Naive thymus-derived CD4-positive, alpha-beta T cell (primary cell): ENCODE data around the gene EIF4B. TPM values are rescaled to one million over a fixed set of nuclear protein-coding genes. Genes with fewer than 3 reads are reported as not detected.

ENCODE experiments used
- ATAC-seq: fragments of 150-1000 bp; cut with Tn5 transposase; 2 replicates; pipeline ENCODE4 v1.10.0; 2021; ENCODE audit warnings: mild to moderate bottlenecking, moderate library complexity
- CTCF ChIA-PET: fragments of 350-600 bp; sonication (Branson Sonifier 250); formaldehyde crosslinking; loops from one replicate; lab custom pipeline; 2021; ENCODE audit warnings: antibody characterized with exemption; lab: Charles Lee
- POLR2A ChIA-PET: fragments of 350-600 bp; sonication (Branson Sonifier 250); formaldehyde crosslinking; loops from one replicate; lab custom pipeline; 2021; ENCODE audit warnings: antibody characterized with exemption, inconsistent platforms; lab: Charles Lee
- DNase-seq, 9 donors: peaks; one replicate each; pipeline versions ENCODE4 v3.0.0 to v3.0.0-alpha.2; 2020 to 2022; ENCODE audit warnings: mixed read lengths in 1 of 9
- H3K27ac ChIP-seq: one replicate; pipeline ENCODE4 v1.7.0; 2013; ENCODE audit warnings: mild to moderate bottlenecking, low read depth, low read length, moderate library complexity
- H3K27me3 ChIP-seq, 2 donors: one replicate each; pipeline ENCODE4 v1.7.0; 2013; ENCODE audit warnings: low read length in 2 of 2, mild to moderate bottlenecking in 2 of 2, moderate library complexity in 2 of 2; ENCODE audit not compliant: control insufficient read depth in 2 of 2, insufficient read depth in 2 of 2
- H3K36me3 ChIP-seq, 3 experiments: 1 replicate in 2 of 3; 2 replicates in 1 of 3; pipeline ENCODE4 v1.7.0; 2013; ENCODE audit warnings: low read length in 3 of 3, mild to moderate bottlenecking in 3 of 3, moderate library complexity in 1 of 3; ENCODE audit not compliant: insufficient read depth in 3 of 3, control insufficient read depth in 2 of 3
- H3K4me1 ChIP-seq, 2 donors: one replicate each; pipeline ENCODE4 v1.7.0; 2013; ENCODE audit warnings: low read length in 2 of 2, mild to moderate bottlenecking in 2 of 2, moderate library complexity in 1 of 2; ENCODE audit not compliant: control insufficient read depth in 2 of 2, insufficient read depth in 2 of 2
- H3K4me3 ChIP-seq: 2 replicates; pipeline ENCODE4 v1.7.0; 2013; ENCODE audit warnings: mild to moderate bottlenecking, low read length
- H3K9me3 ChIP-seq, 3 experiments: 1 replicate in 2 of 3; 2 replicates in 1 of 3; pipeline ENCODE4 v1.7.0; 2013; ENCODE audit warnings: low read length in 3 of 3; ENCODE audit not compliant: control insufficient read depth in 2 of 3
- H3K27ac Mint-ChIP-seq, 9 donors: one replicate each; pipeline ENCODE4 v1.8.0; 2020 to 2022; ENCODE audit warnings: mixed read lengths in 9 of 9, mild to moderate bottlenecking in 8 of 9, moderate library complexity in 5 of 9, inconsistent platforms in 2 of 9
- H3K27me3 Mint-ChIP-seq, 5 donors: one replicate each; pipeline ENCODE4 v1.8.0; 2021 to 2022; ENCODE audit warnings: mixed read lengths in 5 of 5, mild to moderate bottlenecking in 1 of 5
- H3K36me3 Mint-ChIP-seq, 5 donors: one replicate each; pipeline ENCODE4 v1.8.0; 2020 to 2022; ENCODE audit warnings: mixed read lengths in 5 of 5, mild to moderate bottlenecking in 3 of 5, inconsistent platforms in 1 of 5
- H3K4me1 Mint-ChIP-seq, 7 donors: one replicate each; pipeline ENCODE4 v1.8.0; 2020 to 2022; ENCODE audit warnings: mixed read lengths in 7 of 7, mild to moderate bottlenecking in 3 of 7, inconsistent platforms in 1 of 7
- H3K4me3 Mint-ChIP-seq, 10 donors: one replicate each; pipeline ENCODE4 v1.8.0; 2020 to 2022; ENCODE audit warnings: mild to moderate bottlenecking in 10 of 10, mixed read lengths in 10 of 10, moderate library complexity in 6 of 10, inconsistent platforms in 2 of 10
- H3K9me3 Mint-ChIP-seq, 11 donors: one replicate each; pipeline ENCODE4 v1.8.0; 2020 to 2022; ENCODE audit warnings: mixed read lengths in 11 of 11, mild to moderate bottlenecking in 4 of 11, inconsistent platforms in 1 of 11, moderate library complexity in 1 of 11
- intact Hi-C, 2 donors: fragments of 100-400 bp; cut with micrococcal nuclease; formaldehyde crosslinking; loops; one replicate each; pipeline ENCODE4 v1.15.1; 2023
- microRNA-seq: library from miRNA; unstranded; fragments of <30 nt; microRNA quantifications from one replicate; pipeline ENCODE4 v1.2.0, GENCODE V29; 2022; ENCODE audit warnings: borderline microRNAs expressed
- polyA plus RNA-seq, 2 donors: library from polyadenylated mRNA; unstranded; fragments of 300-500 nt; fragmentation: Illumina TruSeq; gene quantifications; one replicate each; pipeline ENCODE4 v1.2.3, GENCODE V29; 2021
- total RNA-seq, 6 experiments: library from RNA in 5 of 6; stranded (reverse) in 5 of 6; gene quantifications; 1 replicate in 5 of 6; 2 replicates in 1 of 6; pipeline ENCODE4 v1.2.3 and lab custom pipeline; 2021 to 2026

EIF4B gene
- total and polyA plus RNA-seq, 7 experiments from 2014 or later, result 134 to 919 (median 613) TPM

GRCh38 chr12:53090554-53090953 is 84.3 kb downstream of the EIF4B start:
- Histone ChIP-seq H3K4me3 (no peak overlapping the region), H3K27ac (no peak overlapping the region), H3K9me3 (no peaks in the 10 kb centered on the region), H3K27me3 (no peaks in the 10 kb centered on the region), H3K4me1 (no peaks in the 10 kb centered on the region), H3K36me3 (no peaks in the 10 kb centered on the region)
- intact Hi-C loops, result no loop called here
- Mint-ChIP-seq H3K4me3 (no peak overlapping the region), H3K4me1 (peaks cover 0 to 5% (median 0%) of the 10 kb centered on the region in 7 donors), H3K9me3 (no peaks in the 10 kb centered on the region), H3K27ac (no peak overlapping the region), H3K36me3 (no peaks in the 10 kb centered on the region), H3K27me3 (peaks cover 0 to 50% (median 5%) of the 10 kb centered on the region in 5 donors)
- POLR2A ChIA-PET, result interaction anchor here (0.7 to 1.4 kb wide), 3 partner anchors 9 to 101 kb away, joined by 3 to 6 read pairs (median 3); partner anchors contain the start of gene SPRYD3
- CTCF ChIA-PET, result interaction anchor here (0.5 to 1.4 kb wide), 3 partner anchors 12 to 25 kb away, joined by 3 read pairs; partner anchors contain the start of gene SOAT2
- ATAC-seq, result no peak
- no peak for DNase-seq

DNA sequence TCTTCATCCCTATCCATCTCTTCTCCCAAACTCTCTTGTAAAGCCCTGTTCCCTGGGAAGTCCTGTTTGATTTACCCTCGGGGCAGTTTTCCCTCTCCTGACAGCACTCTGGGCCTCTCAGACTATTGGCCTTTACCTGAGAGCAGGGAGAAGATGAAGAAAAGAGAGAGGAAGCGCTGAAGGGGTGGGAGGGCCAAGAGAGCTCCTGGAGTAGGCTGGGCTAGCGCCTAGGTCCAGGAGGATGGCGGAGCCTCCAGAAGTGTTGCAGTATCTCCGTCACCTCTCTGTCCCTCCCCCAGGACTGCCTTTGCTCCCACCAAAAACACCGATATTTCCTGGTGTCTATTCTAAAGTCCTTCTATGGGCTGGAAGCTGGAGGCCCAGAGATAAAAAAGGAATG is 85.5 kb downstream of the EIF4B start:
- H3K9me3 ChIP-seq, result no peaks in the 10 kb centered on the region
- H3K36me3 Mint-ChIP-seq, result no peaks in the 10 kb centered on the region
- no peak overlapping the region for H3K27ac ChIP-seq
- H3K4me1 ChIP-seq, result no peaks in the 10 kb centered on the region
- ATAC-seq (no peak), DNase-seq (no peak)
- ChIA-PET POLR2A (interaction anchor here (1.0 to 2.0 kb wide), 2 partner anchors 12 to 16 kb away, joined by 3 to 8 read pairs; partner anchors contain the start of gene SPRYD3), CTCF (interaction anchor here (1.0 kb wide), 1 partner anchor 26 kb away, joined by 3 read pairs; no protein-coding TSS in a partner anchor)
- no peaks in the 10 kb centered on the region for H3K27me3 ChIP-seq
- peaks cover 0 to 12% (median under 1%) of the 10 kb centered on the region in 7 donors for H3K4me1 Mint-ChIP-seq
- no peak overlapping the region for H3K4me3 Mint-ChIP-seq
- H3K4me3 ChIP-seq, result no peak overlapping the region
- intact Hi-C loops, result no loop called here
- no peaks in the 10 kb centered on the region for H3K9me3 Mint-ChIP-seq
- H3K36me3 ChIP-seq, result no peaks in the 10 kb centered on the region
- H3K27me3 Mint-ChIP-seq, result peaks cover 0 to 55% (median 4%) of the 10 kb centered on the region in 5 donors
- no peak overlapping the region for H3K27ac Mint-ChIP-seq

Small RNA genes within 50 kb of the gene (microRNA-seq; reads per million reads assigned to microRNA genes)
- gene MIR6757, result not detected

Other genes with a start within 250 kb of the EIF4B start
- gene KRT76, start 229.1 kb upstream of the EIF4B start, total RNA-seq, result not detected
- gene KRT76, start 229.1 kb upstream of the EIF4B start, polyA plus RNA-seq, result not detected
- not detected for gene KRT3, start 210.3 kb upstream of the EIF4B start, total RNA-seq
- gene KRT3, start 210.3 kb upstream of the EIF4B start, polyA plus RNA-seq, result not detected
- not detected for gene KRT4, start 192.3 kb upstream of the EIF4B start, total RNA-seq
- gene KRT4, start 192.3 kb upstream of the EIF4B start, polyA plus RNA-seq, result not detected
- not detected for gene KRT79, start 172.1 kb upstream of the EIF4B start, total RNA-seq
- gene KRT79, start 172.1 kb upstream of the EIF4B start, polyA plus RNA-seq, result not detected
- not detected for gene KRT78, start 157.5 kb upstream of the EIF4B start, total RNA-seq
- not detected for gene KRT78, start 157.5 kb upstream of the EIF4B start, polyA plus RNA-seq
- under 1 TPM in 4 of 5 experiments, not detected in 1; 0.15 to 0.62 (median 0.59) TPM for gene KRT8, start 101.4 kb upstream of the EIF4B start, total RNA-seq
- gene KRT8, start 101.4 kb upstream of the EIF4B start, polyA plus RNA-seq, result under 1 TPM in 1 of 2 donors, not detected in 1; 0.09 TPM
- gene KRT18, start 57.3 kb upstream of the EIF4B start, total RNA-seq, result 10 to 100 TPM in 3 of 5 experiments, 1 to 10 TPM in 1, under 1 TPM in 1; 0.46 to 12.0 (median 10.1) TPM
- 10 to 100 TPM; 14.1 to 23.1 TPM for gene KRT18, start 57.3 kb upstream of the EIF4B start, polyA plus RNA-seq
- 1 to 10 TPM in 4 of 5 experiments, under 1 TPM in 1; 0.73 to 4.4 (median 2.5) TPM for gene TNS2, start 43.6 kb downstream of the EIF4B start, total RNA-seq
- under 1 TPM; 0.26 to 0.30 TPM for gene TNS2, start 43.6 kb downstream of the EIF4B start, polyA plus RNA-seq
- gene SPRYD3, start 72.9 kb downstream of the EIF4B start, total RNA-seq, result 10 to 100 TPM; 33.0 to 48.0 (median 36.4) TPM
- gene SPRYD3, start 72.9 kb downstream of the EIF4B start, polyA plus RNA-seq, result 10 to 100 TPM; 48.5 to 57.6 TPM
- under 1 TPM in 3 of 5 experiments, not detected in 2; 0.34 to 0.56 (median 0.54) TPM for gene IGFBP6, start 91.2 kb downstream of the EIF4B start, total RNA-seq
- gene IGFBP6, start 91.2 kb downstream of the EIF4B start, polyA plus RNA-seq, result under 1 TPM; 0.41 to 0.81 TPM
- under 1 TPM in 4 of 5 experiments, not detected in 1; 0.35 to 0.69 (median 0.51) TPM for gene SOAT2, start 97.0 kb downstream of the EIF4B start, total RNA-seq
- gene SOAT2, start 97.0 kb downstream of the EIF4B start, polyA plus RNA-seq, result under 1 TPM in 1 of 2 donors, not detected in 1; 0.31 TPM
- gene ZNF740, start 174.3 kb downstream of the EIF4B start, total RNA-seq, result 100 to 1,000 TPM in 2 of 5 experiments, 10 to 100 TPM in 3; 37.2 to 135 (median 49.5) TPM
- 1 to 10 TPM; 3.6 to 3.8 TPM for gene ZNF740, start 174.3 kb downstream of the EIF4B start, polyA plus RNA-seq
- gene CSAD, start 174.5 kb downstream of the EIF4B start, total RNA-seq, result 10 to 100 TPM; 34.1 to 76.3 (median 69.1) TPM
- 1 to 10 TPM; 1.3 to 2.1 TPM for gene CSAD, start 174.5 kb downstream of the EIF4B start, polyA plus RNA-seq
- gene ITGB7, start 200.8 kb downstream of the EIF4B start, total RNA-seq, result 100 to 1,000 TPM; 208 to 760 (median 408) TPM
- gene ITGB7, start 200.8 kb downstream of the EIF4B start, polyA plus RNA-seq, result 100 to 1,000 TPM; 191 to 205 TPM
- 10 to 100 TPM; 22.4 to 73.1 (median 57.4) TPM for gene RARG, start 225.8 kb downstream of the EIF4B start, total RNA-seq
- gene RARG, start 225.8 kb downstream of the EIF4B start, polyA plus RNA-seq, result 10 to 100 TPM in 1 of 2 donors, 1 to 10 TPM in 1; 6.4 to 17.2 TPM